DOHH2 (cell line): ENCODE results near the gene CDC6.

Experiments used
- H3F3A ChIP-seq: fragments of 200-600 bp; sonication (generic), shearing (Covaris generic); 2 replicates; pipeline ENCODE4 v1.6.0; 2016; ENCODE audit warnings: antibody characterized with exemption, mild to moderate bottlenecking; ENCODE audit not compliant: control insufficient read depth, insufficient read depth
- H3K27ac ChIP-seq: fragments of 200-600 bp; sonication (generic); 2 replicates; pipeline ENCODE4 v1.5.1; 2014; ENCODE audit warnings: low read depth, mild to moderate bottlenecking, low read length, moderate library complexity
- H3K27me3 ChIP-seq: fragments of 200-600 bp; sonication (generic); 2 replicates; pipeline ENCODE4 v1.6.1; 2014; ENCODE audit warnings: mild to moderate bottlenecking, low read length, mixed read lengths; ENCODE audit not compliant: control insufficient read depth
- H3K36me3 ChIP-seq: fragments of 200-600 bp; sonication (generic); 2 replicates; pipeline ENCODE4 v1.6.1; 2014; ENCODE audit warnings: mild to moderate bottlenecking, low read length, moderate library complexity, mixed read lengths; ENCODE audit not compliant: control insufficient read depth
- H3K4me1 ChIP-seq: fragments of 200-600 bp; sonication (generic); 2 replicates; pipeline ENCODE4 v1.6.1; 2014; ENCODE audit warnings: mild to moderate bottlenecking, low read length, mixed read lengths; ENCODE audit not compliant: control insufficient read depth
- H3K4me2 ChIP-seq: fragments of 200-600 bp; sonication (generic); 2 replicates; pipeline ENCODE4 v1.6.0; 2014; ENCODE audit warnings: mild to moderate bottlenecking, low read length, moderate library complexity
- H3K4me3 ChIP-seq: fragments of 200-600 bp; sonication (generic); 2 replicates; pipeline ENCODE4 v1.5.1; 2014; ENCODE audit warnings: mild to moderate bottlenecking, low read length, mixed read lengths
- H3K79me2 ChIP-seq: fragments of 200-600 bp; sonication (generic); 2 replicates; pipeline ENCODE4 v1.6.1; 2014; ENCODE audit warnings: mild to moderate bottlenecking, low read length, mixed read lengths; ENCODE audit not compliant: control insufficient read depth
- H3K9me2 ChIP-seq: fragments of 200-600 bp; sonication (generic); replicated peaks from 2 replicates; pipeline ENCODE4 v1.6.1; 2014; ENCODE audit warnings: mild to moderate bottlenecking, low read length, mixed read lengths; ENCODE audit not compliant: control insufficient read depth
- H3K9me3 ChIP-seq: fragments of 200-600 bp; sonication (generic); 2 replicates; pipeline ENCODE4 v1.6.1; 2014; ENCODE audit warnings: antibody characterized with exemption, low read length, mixed read lengths; ENCODE audit not compliant: control insufficient read depth, insufficient read depth
- H4K20me1 ChIP-seq: fragments of 200-600 bp; sonication (generic); 2 replicates; pipeline ENCODE4 v1.6.0; 2014; ENCODE audit warnings: low read depth, mild to moderate bottlenecking, antibody characterized with exemption, low read length, moderate library complexity; ENCODE audit not compliant: control insufficient read depth, insufficient read depth
- CTCF ChIP-seq: fragments of 200-600 bp; sonication (generic); IDR thresholded peaks from one replicate; pipeline ENCODE4 v1.5.1; 2014; ENCODE audit warnings: antibody characterized with exemption, mild to moderate bottlenecking, low read depth, low read length; ENCODE audit not compliant: poor library complexity, severe bottlenecking
- EZH2phosphoT487 ChIP-seq: fragments of 200-600 bp; sonication (generic); IDR thresholded peaks from 2 replicates; pipeline ENCODE4 v1.6.1; 2017; ENCODE audit warnings: borderline replicate concordance, mild to moderate bottlenecking, antibody characterized with exemption, low read length, moderate library complexity, mixed read lengths

The CDC6 gene

GRCh38 chr17:40290629-40291280 is 3.1 kb downstream of the CDC6 start:
- peaks cover 25% of the 10 kb centered on the region for H4K20me1 ChIP-seq
- TF ChIP-seq EZH2phosphoT487 (no peak), CTCF (peak; percentile 74)
- H3K27ac ChIP-seq, result no peak overlapping the region
- H3K4me2 ChIP-seq, result peak overlapping the region; percentile 79
- no peaks in the 10 kb centered on the region for H3K9me3 ChIP-seq
- H3K4me1 ChIP-seq, result peaks cover 32% of the 10 kb centered on the region
- H3K79me2 ChIP-seq, result peaks cover 70% of the 10 kb centered on the region
- peak overlapping the region; percentile 4; the same call in 1 of the 2 replicates for H3K4me3 ChIP-seq
- H3K27me3 ChIP-seq, result no peaks in the 10 kb centered on the region
- peaks cover 74% of the 10 kb centered on the region for H3K36me3 ChIP-seq
- H3K9me2 ChIP-seq, result no peaks in the 10 kb centered on the region
- peaks cover 13% of the 10 kb centered on the region for H3F3A ChIP-seq

- peak overlapping the region; percentile 79; the same call in 1 of the 2 replicates for H3K4me2 ChIP-seq
- peaks cover 76% of the 10 kb centered on the region for H3K79me2 ChIP-seq
- no peak overlapping the region for H3K27ac ChIP-seq
- H3K4me1 ChIP-seq, result peaks cover 32% of the 10 kb centered on the region
- H3K9me3 ChIP-seq, result no peaks in the 10 kb centered on the region
- no peak overlapping the region for H3K4me3 ChIP-seq
- H3K36me3 ChIP-seq, result peaks cover 79% of the 10 kb centered on the region
- peaks cover 29% of the 10 kb centered on the region for H4K20me1 ChIP-seq
- H3K9me2 ChIP-seq, result no peaks in the 10 kb centered on the region
- peaks cover 14% of the 10 kb centered on the region for H3F3A ChIP-seq
- TF ChIP-seq EZH2phosphoT487 (no peak), CTCF (no peak)
- H3K27me3 ChIP-seq, result no peaks in the 10 kb centered on the region
Observed at GRCh38 chr17:40291281-40291664, 3.6 kb downstream of the CDC6 start.

GRCh38 chr17:40293363-40293762 is 5.7 kb downstream of the CDC6 start:
- H3K36me3 ChIP-seq, result peaks cover 95% of the 10 kb centered on the region
- peaks cover 35% of the 10 kb centered on the region for H4K20me1 ChIP-seq
- no peaks in the 10 kb centered on the region for H3K27me3 ChIP-seq
- no peak for TF ChIP-seq CTCF
- TF ChIP-seq EZH2phosphoT487, result no peak
- H3F3A ChIP-seq, result peaks cover 19% of the 10 kb centered on the region
- H3K79me2 ChIP-seq, result peaks cover 74% of the 10 kb centered on the region
- H3K4me1 ChIP-seq, result peaks cover 24% of the 10 kb centered on the region
- no peak overlapping the region for H3K4me3 ChIP-seq
- H3K9me2 ChIP-seq, result no peaks in the 10 kb centered on the region
- no peaks in the 10 kb centered on the region for H3K9me3 ChIP-seq
- no peak overlapping the region for H3K27ac ChIP-seq
- no peak overlapping the region for H3K4me2 ChIP-seq
